HEK293 (cell line): ENCODE measurements around the gene ERCC1.

Experiments
- ZNF211 ChIP-seq: fragments of 450-650 bp; formaldehyde crosslinking; IDR thresholded peaks from 2 replicates; pipeline ENCODE4 v1.5.1; 2016; ENCODE audit warnings: low read depth, missing biosample characterization, missing genetic modification characterization
- TF ChIP-seq, protein P1 (sequence below): fragments of 450-650 bp; formaldehyde crosslinking; IDR thresholded peaks from 2 replicates; pipeline ENCODE4 v1.5.1; 2016; ENCODE audit warnings: missing biosample characterization, missing genetic modification characterization

DNA sequence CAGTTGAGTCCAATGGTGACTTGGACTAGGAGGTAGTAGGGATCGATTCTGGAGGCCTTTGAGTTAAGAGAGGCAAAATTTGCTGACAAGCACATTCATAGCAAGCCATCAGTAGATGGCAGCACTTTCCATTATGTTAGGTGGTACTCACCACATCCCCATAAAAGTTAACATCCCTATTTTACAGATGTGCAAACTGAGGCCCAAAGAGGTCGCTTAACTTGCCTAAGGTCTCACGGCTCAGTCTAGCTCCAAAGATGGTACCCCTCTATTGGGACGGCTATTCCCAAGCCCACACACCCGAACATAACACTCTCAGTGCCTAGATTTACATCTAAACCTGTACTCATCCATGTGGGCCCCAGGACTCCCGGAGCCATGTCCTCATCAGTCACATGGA, 22.6 kb upstream of the ERCC1 start:
- TF ChIP-seq, protein P1, sequence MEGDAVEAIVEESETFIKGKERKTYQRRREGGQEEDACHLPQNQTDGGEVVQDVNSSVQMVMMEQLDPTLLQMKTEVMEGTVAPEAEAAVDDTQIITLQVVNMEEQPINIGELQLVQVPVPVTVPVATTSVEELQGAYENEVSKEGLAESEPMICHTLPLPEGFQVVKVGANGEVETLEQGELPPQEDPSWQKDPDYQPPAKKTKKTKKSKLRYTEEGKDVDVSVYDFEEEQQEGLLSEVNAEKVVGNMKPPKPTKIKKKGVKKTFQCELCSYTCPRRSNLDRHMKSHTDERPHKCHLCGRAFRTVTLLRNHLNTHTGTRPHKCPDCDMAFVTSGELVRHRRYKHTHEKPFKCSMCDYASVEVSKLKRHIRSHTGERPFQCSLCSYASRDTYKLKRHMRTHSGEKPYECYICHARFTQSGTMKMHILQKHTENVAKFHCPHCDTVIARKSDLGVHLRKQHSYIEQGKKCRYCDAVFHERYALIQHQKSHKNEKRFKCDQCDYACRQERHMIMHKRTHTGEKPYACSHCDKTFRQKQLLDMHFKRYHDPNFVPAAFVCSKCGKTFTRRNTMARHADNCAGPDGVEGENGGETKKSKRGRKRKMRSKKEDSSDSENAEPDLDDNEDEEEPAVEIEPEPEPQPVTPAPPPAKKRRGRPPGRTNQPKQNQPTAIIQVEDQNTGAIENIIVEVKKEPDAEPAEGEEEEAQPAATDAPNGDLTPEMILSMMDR: no peak; the same call in 1 of the 2 replicates
- no peak for TF ChIP-seq ZNF211 (tag by site-specific recombination)
